NK-92 (cell line): Measurements from ENCODE around the gene METTL3.
"Not testable (repeated sequence)": the region's sequence is repeated elsewhere in the genome, so short reads cannot be mapped to it uniquely, and the experiment has no call there.

Experiments
- DNase-seq: peaks from one replicate; lab custom pipeline; 2025; ENCODE audit not compliant: unreplicated experiment; lab: John Stamatoyannopoulos, UW

Gene METTL3

DNA sequence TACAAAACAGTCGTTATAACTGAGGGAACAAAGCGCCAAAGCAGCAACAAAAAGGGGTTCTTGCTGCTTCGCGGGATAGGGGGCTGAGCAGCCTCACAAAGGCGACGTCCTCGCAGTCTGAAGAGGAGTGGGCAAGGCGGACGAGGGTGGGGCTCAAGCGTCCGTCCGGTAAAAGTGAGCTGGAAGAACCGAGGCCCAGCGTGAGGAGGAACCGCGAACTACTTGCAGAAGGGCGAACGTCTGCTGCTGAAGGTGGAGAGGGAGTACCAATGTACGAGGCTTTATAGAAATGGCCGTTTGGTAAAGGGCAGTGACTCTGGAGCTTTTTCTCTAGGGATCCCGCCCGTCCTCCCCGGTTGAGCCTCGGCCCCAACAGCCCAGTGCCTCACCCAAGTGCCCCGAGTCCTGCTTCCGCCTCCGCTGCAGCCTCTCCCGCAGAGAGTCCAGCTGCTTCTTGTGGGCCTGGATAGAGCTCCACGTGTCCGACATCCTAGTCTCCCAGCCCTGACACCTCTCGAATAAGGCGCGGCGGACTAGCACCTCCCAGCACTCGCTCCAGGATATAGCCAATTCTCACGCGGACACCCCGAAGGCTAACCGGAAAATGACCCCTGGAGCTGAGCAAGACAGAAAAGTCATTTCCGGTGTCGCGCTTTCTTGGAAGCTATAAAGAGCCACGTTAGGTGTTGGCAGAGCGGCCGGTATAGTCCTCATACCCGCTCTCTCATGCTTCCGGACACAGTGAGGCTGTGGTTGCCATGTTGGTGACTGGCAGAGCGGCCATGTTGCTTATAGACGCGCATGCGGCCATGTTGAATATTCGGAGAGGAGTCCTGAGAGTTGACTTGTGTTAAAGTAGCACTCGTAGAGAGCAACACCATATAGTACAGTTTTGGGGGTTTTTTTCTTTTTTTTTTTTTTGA is at the start of gene METTL3:
METTL3 (minus strand) TSS at position 606 of the 923 bp plus-strand sequence; CDS start at position 489, 117 bp downstream.
- DNase-seq: peak; percentile 68

DNA sequence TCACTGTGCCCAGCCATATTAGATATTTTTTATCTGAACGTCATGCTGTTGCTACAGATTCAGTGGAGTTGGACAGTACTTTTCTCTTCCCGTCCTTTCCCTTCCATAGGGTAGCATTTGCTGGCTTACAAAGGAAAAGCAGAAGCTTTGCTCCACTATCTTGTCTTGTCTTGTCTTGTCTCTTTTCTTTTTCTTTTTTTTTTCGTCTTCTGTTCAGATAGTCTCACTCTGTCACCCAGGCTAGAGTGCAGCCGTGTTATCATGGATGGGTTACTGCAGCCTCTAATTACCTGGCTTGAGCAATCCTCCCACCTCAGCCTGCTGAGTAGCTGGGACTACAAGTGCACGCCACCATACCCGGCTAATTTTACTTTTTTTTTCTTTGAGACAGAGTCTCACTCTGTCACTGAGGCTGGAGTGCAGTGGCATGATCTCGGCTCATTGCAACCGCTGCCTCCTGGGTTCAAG is 47.6 kb upstream of the METTL3 start:
- DNase-seq: no peak

DNA sequence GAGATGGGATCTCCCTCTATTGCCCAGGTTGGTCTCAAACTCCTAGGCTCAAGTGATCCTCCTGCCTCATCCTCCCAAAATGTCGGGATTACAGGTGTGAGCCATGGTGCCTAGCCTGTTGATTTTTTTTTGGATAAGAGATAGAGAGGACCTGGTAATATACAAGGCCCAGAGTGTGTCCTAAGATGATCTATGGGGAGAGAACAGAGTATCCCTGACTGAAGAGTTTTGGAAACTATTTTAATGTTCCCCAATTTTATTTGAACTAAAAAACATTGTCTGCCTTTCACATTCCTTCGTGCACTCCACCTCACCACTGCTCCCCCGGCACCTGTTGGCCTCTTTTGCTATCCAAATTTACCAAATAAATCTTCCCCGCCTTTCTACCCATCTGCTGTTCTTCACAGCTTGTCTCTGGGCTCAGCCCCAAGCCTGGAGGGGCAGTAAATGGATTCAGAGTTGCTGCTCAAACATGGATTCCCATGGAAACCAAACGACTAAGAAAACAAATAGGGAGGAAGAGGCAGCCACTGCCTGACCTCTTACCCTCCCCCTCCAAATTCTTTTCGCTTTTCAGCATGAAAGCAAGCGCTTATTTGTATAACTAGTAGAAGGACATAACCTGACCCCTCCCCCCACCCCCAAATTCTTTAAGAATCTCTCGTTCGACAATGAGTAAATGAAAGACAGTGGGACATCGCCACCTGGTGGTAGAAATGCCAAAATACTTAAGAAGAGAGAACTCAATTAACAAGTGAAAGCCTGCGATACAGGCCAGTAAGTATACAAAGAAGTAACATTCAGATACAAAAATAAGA is 46.2 kb upstream of the METTL3 start:
- no peak for DNase-seq

DNA sequence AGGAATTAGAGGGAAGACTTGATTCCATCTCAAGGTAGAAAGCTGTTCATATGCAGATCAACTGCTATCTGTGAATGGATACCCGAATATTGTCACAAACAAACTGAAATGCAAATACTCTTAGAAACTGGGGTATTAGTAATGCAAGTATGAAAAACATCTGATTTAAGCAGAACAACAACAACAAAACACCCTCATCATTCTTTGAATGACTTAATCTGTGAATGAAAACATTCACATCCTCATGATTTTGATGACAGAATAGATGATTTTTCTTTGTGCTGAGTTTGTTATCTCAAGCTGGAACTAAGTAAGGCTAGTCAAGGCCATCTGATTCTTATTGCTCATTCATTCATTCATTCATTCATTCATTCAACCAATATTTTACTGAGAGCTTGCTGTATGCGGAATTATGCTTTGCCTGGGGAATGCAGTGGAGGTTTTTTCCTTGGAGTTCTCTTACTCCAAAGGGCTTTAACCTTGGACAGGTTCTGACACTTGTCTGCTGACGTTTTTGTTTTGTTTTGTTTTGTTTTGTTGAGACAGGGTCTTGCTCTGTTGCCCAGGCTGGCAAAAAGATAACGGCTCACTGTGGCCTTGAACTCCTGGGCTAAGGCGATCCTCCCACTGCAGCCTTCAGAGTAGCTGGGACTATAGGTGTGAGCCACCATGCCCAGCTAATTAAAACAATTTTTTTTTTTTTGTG is 45.4 kb upstream of the METTL3 start:
- DNase-seq: no peak

DNA sequence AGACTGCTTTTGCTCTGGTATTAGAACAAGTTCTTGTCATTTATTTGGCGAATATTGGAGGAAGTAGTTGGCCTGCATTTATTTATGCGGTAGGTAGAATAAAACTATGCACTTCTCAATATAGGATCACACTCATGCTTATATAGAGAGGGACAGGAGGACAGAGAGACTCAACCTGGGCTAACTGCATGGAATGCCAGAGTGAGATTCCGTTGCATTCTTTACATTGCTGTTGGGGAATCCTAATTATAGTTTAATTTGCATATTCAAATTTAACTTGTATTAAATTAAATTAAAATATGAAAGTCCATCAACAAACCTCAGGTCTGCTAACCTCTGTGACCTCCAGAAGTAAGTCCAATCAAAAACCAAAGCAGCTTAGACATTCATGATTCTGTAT is 42.1 kb upstream of the METTL3 start:
- DNase-seq: no peak

DNA sequence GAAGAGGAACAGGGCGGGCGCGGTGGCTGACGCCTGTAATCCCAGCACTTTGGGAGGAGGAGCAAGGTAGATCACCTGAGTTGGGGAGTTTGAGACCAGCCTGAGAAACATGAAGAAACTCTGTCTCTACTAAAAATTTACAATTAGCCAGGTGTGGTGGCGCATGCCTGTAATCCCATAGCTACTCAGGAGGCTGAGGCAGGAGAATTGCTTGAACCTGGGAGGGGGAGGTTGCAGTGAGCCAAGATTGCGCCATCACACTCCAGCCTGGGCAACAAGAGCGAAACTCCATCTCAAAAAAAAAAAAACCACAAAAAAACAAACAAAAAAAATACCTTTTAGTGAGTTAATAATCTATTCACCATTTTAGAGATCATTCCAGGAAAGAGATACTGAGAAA is 33.4 kb upstream of the METTL3 start:
- not testable (repeated sequence) for DNase-seq

DNA sequence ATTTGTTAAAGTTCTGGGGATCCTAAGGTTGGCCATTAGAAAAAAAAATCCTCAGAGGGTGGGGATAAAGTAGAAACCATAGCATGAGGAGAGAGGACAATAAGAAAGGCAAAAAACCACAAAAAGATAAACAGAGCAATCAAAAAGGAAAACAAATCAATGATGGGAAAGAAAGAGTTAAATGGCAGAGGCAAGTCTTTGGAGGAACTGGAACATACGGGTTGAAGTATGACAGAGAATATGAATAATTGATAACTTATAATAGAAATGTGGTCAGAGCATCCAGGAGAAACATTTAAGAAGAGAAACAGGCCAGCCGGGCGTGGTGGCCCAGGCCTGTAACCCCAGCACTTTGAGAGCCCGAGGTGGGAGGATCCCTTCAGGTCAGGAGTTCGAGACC is 32.8 kb upstream of the METTL3 start:
- no peak for DNase-seq

DNA sequence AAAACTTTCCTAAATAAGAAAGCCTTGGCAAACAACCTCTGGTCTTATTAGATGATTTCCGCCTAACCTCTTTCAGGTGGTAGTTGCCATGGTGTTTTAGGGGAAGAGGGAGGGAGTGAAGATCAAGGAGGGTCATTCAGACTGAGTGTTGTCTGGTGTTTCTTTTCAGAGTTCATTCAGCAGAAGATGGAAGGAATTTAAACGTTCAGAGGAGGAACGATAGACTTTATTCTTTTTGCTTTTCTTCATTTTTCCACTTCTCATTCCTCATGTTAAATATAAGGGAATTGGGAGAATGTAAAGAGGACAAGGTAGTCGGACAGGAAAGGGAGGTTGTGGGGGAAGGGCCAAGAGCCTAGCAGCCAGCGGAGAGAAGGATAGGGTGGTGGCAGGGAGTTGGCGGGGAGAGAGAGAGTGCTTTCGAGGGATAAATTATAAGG is 32.4 kb upstream of the METTL3 start:
- no peak for DNase-seq

DNA sequence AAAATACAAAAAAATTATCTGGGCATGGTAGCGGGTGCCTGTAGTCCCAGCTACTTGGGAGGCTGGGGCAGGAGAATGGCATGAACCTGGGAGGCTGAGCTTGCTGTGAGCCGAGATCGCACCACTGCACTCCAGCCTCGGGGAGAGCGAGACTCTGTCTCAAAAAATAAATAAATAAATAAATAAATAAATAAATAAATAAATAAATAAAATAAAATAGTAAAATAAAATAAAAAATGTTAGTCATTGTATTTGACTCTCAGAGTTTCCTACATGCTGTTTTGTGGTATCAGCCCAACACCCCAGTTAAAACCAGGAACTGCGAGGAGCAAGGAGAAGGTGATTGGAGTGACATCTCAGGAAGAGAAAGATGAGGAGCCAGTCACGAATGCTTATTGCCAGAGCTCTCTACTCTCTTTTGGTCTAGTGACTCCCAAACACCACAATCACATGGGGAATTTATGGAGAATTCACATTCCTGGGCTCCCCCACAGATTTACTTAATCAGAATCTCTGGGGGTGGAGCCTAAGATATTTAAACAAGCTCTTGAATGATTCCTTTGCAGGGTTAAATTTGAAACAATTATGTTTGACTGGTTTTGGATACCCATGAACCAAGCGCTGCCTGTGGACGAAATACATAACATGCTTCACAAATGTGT is 30.4 kb upstream of the METTL3 start:
- no peak for DNase-seq

DNA sequence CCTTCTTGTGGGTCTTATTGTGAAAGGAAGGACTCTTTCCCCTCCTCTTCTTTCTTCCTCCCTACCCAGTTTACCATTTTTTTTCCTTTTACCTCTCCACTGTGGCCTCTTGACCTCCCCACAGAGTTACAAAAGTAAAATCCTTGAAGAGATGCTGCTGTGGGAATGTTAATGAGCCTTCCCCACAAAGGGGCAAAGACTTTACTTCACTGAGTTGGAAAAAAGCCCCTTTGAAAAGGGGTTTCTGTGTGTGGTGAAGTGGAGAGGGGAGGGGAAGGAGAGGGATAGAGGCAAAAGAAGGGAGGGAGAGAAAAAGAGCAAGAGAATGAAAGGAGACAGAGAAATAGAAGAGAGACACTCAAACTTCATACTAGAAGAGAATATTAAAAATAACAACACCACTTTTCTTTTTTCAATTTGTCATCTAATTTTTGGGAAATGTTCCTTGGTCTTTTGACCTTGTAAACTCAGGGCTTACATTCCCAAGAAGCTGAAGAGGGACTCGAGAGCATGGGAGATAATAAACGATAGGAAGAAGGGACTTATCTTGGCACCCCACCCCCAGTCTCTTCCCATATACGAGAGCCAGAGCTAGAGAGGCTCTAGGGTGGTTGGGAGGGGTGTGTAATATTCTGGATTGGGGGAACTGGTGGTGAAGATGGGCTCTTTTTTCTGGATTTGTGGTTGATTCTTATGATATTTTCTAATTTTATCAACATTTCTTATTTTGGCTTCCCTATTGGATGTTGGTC is 28.2 kb upstream of the METTL3 start:
- no peak for DNase-seq

DNA sequence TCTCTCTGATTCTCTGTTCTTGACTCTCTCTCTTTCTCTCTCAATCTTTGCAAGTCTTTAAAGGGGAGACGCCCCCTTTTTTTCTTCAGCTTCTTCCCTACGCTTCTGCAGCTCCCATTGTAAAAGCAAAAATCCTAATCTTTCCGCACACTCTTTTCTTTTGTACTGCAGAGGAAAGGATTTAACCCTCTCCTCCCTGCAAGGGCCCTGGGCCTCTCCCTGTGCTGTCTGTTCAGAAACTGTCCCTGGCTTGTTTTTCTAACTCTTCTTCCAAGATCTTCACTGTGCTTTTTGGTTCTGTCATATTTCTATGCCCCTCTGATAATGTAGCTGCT is 25.9 kb upstream of the METTL3 start:
- no peak for DNase-seq

DNA sequence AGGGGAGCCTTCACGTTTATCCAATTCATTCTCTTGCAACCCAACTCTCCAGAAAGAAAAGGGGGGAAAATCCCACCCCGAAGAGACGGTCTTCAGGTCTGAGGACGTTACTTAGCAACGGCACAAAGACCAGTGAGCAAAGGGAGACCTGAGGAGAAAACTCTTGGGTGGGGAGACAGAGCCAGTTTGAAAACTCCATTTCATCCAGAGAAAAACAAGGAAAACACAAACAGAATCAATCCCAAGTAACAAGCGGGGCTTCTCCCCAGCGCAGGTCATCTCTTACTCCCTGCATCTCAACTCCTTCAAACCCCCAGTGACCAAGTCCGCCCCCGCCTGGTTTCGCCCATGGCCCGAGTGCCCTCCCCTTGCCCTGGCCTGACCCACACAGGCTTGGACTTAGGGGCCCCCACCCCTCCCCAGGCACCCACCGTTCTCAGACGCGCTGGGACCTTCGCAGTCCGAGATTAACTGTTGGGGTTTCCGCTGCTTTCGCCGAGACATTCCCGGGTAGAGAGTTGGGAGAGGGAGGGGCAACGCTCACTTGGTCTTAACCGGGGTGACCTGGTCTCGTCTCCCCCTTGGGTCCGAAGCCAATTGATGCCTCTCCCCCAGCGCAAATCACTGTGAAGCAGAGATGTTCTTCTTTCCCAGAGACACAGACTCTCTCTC is 25.4 kb upstream of the METTL3 start:
- no peak for DNase-seq

DNA sequence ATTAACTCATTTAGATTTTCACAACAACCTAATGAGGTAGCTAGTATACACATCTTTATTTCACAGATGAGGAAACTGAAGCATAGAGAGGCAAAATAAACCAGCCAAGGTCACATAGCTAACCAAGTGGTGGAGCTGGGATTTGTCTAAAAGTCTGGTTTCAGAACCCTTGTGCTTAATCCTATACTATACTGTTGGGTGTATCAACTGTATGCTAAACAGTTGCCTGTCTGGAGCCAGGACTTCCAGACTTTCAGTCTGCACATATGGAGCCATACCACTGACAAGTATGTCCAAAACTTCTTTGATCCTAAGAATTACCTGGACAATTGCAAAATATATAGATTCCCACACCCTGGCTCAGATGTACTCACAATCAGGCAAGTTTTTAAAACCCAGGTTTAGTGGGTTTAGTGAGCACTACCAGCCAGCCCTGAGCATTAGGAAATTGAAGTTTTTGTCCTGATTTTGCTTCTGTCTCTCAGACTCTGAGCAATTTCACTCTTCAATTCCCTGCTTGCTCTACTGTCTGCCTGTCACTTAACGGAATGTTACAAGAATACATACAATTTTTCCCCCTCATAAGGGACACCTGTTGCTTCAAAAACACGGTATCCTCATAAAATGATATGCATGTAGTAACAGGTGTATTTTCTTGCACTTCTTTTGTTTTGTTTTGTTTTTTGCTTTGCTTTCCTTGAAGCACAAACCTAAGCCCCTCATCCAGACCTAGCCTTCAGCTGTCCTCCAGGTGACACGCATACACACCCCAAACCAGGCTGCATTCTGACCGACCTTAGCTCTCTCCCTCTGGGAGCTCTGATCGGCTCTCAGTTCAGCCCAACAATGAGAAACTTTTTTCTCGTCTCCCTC is 24.6 kb upstream of the METTL3 start:
- no peak for DNase-seq

DNA sequence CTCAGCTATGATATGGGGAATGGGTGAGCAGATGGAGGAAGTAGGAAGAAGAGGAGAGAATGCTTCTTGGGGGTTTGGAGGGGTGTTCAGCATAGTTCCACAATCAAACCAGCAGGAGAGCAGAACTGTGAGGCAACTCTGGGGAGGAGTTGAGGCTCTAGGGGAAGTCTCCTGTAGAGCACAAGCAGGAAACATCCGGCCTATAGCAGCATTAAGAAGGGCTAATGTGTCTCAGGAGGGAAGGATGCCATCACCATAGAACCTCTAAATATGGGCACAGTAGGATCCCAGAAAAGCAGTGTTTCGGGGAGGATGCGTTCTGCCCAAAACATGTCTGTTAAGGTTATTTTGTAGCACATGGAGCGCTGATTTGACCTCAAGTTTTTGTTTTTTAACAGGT is 23.4 kb upstream of the METTL3 start:
- DNase-seq: no peak

DNA sequence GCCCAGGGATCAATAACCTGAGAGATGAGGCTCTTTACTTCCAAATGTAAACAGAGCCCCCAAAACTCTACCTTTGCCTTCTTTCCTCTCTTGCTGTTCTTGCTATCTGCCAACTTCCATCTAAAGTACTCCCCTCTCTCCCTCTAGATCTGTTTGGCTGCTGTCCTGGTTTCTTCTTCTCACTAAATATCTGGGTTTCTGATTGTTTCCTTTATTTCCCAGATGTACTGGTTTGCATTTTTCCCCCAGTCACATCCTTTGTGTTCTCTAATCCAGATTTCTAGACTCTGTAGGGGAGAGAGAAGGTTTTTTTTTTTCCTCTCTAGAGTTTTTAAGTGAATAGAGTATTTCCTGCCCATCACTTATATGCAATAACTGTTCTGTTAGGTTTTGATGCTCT is 22.2 kb upstream of the METTL3 start:
- DNase-seq: no peak

DNA sequence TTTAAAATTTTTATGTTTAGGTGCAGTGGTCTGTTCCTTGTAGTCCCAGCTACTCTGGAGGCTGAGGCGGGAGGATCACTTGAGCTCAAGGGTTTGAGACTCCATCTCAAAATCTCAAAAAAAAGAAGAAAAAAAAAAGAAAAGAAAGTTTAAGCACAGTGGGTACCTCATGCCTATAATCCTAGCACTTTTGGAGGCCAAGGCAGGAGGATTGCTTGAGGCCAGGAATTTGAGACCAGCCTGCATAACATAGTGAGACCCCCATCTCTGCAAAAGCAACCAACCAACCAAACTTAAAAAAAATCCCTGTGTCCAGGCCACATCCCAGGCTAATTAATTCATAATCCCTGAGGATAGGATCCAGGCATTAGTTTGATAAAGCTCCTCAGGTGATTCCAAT is 18.4 kb upstream of the METTL3 start:
- no peak for DNase-seq

DNA sequence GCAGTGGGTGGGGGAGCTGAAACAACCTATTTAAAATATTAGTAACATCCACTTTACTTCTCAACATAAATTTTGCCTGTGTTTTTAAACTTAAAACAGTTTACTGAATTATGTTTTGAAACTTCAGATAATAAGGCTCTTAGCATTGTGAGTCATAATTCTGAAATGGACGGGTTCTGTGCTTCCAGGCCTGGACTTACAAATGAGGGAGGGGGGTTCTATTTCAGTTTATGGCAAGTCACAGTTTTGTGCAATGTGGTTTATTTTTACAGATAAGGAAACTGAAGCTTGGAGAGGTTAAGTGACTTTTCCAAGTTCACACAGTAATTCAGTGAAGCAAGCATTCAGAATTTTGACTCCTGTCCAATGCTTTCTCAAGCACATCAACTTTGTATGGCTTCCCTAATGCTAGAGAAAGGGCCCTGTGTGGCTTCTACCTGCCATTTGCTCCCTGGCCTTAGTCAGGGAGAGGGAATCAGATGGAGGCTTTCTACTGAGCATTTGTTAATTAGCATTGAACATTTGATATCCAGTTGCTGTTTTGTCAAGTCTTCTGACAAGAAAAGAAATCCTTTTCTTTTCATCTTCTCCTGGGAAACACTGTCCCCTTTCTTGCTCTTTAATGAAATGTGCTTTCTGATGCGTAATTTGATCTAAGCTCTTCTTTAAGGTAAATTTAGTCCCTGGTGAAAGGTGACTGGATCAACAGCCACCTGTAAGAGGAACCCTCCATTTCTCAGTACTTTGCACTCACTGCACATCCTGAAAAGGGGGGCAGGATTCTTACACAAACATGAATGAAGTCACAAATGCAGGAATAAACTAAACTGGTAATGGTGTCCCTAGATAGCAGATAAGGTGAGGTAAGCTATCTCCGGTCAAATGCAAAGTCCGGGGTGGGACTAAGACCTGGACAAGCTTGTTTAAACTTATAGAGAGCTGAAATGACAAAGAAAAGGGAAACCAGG is 17.5 kb upstream of the METTL3 start:
- no peak for DNase-seq

DNA sequence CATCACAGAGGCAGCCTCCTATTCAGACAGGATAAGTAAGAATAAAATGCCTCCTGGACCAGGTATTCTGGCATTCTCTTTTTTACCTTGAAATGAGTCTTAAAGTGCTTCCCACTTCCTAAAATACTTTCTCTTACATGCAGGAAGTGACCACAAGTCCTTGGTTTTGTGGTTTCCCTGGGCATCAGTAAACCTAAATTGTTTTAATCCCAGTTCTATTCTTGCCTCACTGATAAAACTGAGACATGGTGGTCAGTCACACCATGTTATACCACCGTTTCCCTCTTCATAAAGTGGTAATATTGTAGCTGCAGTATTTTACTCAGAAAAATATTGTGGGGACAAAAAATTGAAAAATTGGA is 16.2 kb upstream of the METTL3 start:
- no peak for DNase-seq
